Measurements from ENCODE around the gene VTI1A.

The VTI1A gene

GRCh38 chr10:112790030-112790429, 343.0 kb downstream of the VTI1A start:
- H3K4me1 ChIP-seq (ENCODE audit: insufficient read depth, low read length) = peaks cover 16% of the 10 kb centered on the region
- H3K4me3 ChIP-seq (ENCODE audit: low read length) = no peak overlapping the region
- H3K27me3 ChIP-seq (ENCODE audit: insufficient read depth, low read length) = no peaks in the 10 kb centered on the region
- 100% methylated on average over 1 of the region's 1 CpG for WGBS
- H3K9me3 ChIP-seq (ENCODE audit: insufficient read depth, low read depth, low read length) = 0 out of 2 replicates have a peak, but pooled peaks cover 3% of the 10 kb centered on the region
- no peak overlapping the region for H3K27ac ChIP-seq (ENCODE audit: low read depth, low read length)
- H3K9ac ChIP-seq (ENCODE audit: low read depth, low read length) = no peak overlapping the region
- H3K36me3 ChIP-seq (ENCODE audit: insufficient read depth, low read length) = no peaks in the 10 kb centered on the region

- Histone ChIP-seq H3K27ac (ENCODE audit: low read depth, low read length) (no peak overlapping the region), H3K27me3 (ENCODE audit: insufficient read depth, low read length) (no peaks in the 10 kb centered on the region), H3K4me1 (ENCODE audit: insufficient read depth, low read length) (0 out of 2 replicates have a peak, but pooled peaks cover 10% of the 10 kb centered on the region), H3K4me3 (ENCODE audit: low read length) (no peak overlapping the region), H3K9ac (ENCODE audit: low read depth, low read length) (no peak overlapping the region), H3K36me3 (ENCODE audit: insufficient read depth, low read length) (no peaks in the 10 kb centered on the region), H3K9me3 (ENCODE audit: insufficient read depth, low read depth, low read length) (0 out of 2 replicates have a peak, but pooled peaks cover 3% of the 10 kb centered on the region)
- WGBS = 98% methylated on average over 4 of the region's 4 CpGs
Measured at GRCh38 chr10:112790921-112791320, 343.9 kb downstream of the VTI1A start.

GRCh38 chr10:112791447-112791846, 344.4 kb downstream of the VTI1A start:
- no peak overlapping the region for H3K9ac ChIP-seq (ENCODE audit: low read depth, low read length)
- no peaks in the 10 kb centered on the region for H3K36me3 ChIP-seq (ENCODE audit: insufficient read depth, low read length)
- no peaks in the 10 kb centered on the region for H3K27me3 ChIP-seq (ENCODE audit: insufficient read depth, low read length)
- no peak overlapping the region for H3K4me3 ChIP-seq (ENCODE audit: low read length)
- no peak overlapping the region for H3K27ac ChIP-seq (ENCODE audit: low read depth, low read length)
- H3K9me3 ChIP-seq (ENCODE audit: insufficient read depth, low read depth, low read length) = 0 out of 2 replicates have a peak, but pooled peaks cover 3% of the 10 kb centered on the region
- peaks cover 12% of the 10 kb centered on the region; the same call in 1 of the 2 replicates for H3K4me1 ChIP-seq (ENCODE audit: insufficient read depth, low read length)
- 93% methylated on average over 2 of the region's 2 CpGs for WGBS

- H3K4me3 ChIP-seq (ENCODE audit: low read length) = no peak overlapping the region
- H3K9ac ChIP-seq (ENCODE audit: low read depth, low read length) = no peak overlapping the region
- H3K27ac ChIP-seq (ENCODE audit: low read depth, low read length) = no peak overlapping the region
- 0 out of 2 replicates have a peak, but pooled peaks cover 3% of the 10 kb centered on the region for H3K9me3 ChIP-seq (ENCODE audit: insufficient read depth, low read depth, low read length)
- no peaks in the 10 kb centered on the region for H3K36me3 ChIP-seq (ENCODE audit: insufficient read depth, low read length)
- peaks cover 24% of the 10 kb centered on the region for H3K4me1 ChIP-seq (ENCODE audit: insufficient read depth, low read length)
- 79% methylated on average over 14 of the region's 14 CpGs for WGBS
- no peaks in the 10 kb centered on the region for H3K27me3 ChIP-seq (ENCODE audit: insufficient read depth, low read length)
Measured at GRCh38 chr10:112792487-112793201, 345.6 kb downstream of the VTI1A start.

- Histone ChIP-seq H3K4me1 (ENCODE audit: insufficient read depth, low read length) (peaks cover 31% of the 10 kb centered on the region), H3K4me3 (ENCODE audit: low read length) (no peak overlapping the region), H3K36me3 (ENCODE audit: insufficient read depth, low read length) (no peaks in the 10 kb centered on the region), H3K9ac (ENCODE audit: low read depth, low read length) (no peak overlapping the region), H3K27ac (ENCODE audit: low read depth, low read length) (no peak overlapping the region), H3K27me3 (ENCODE audit: insufficient read depth, low read length) (no peaks in the 10 kb centered on the region), H3K9me3 (ENCODE audit: insufficient read depth, low read depth, low read length) (0 out of 2 replicates have a peak, but pooled peaks cover 3% of the 10 kb centered on the region)
- 71% methylated on average over 8 of the region's 8 CpGs for WGBS
Measured at GRCh38 chr10:112793202-112793921, 346.3 kb downstream of the VTI1A start.

GRCh38 chr10:112794201-112794600, 347.2 kb downstream of the VTI1A start:
- peaks cover 31% of the 10 kb centered on the region for H3K4me1 ChIP-seq (ENCODE audit: insufficient read depth, low read length)
- 94% methylated on average over 3 of the region's 4 CpGs for WGBS
- no peaks in the 10 kb centered on the region for H3K27me3 ChIP-seq (ENCODE audit: insufficient read depth, low read length)
- H3K27ac ChIP-seq (ENCODE audit: low read depth, low read length) = no peak overlapping the region
- 0 out of 2 replicates have a peak, but pooled peaks cover 3% of the 10 kb centered on the region for H3K9me3 ChIP-seq (ENCODE audit: insufficient read depth, low read depth, low read length)
- H3K9ac ChIP-seq (ENCODE audit: low read depth, low read length) = no peak overlapping the region
- no peaks in the 10 kb centered on the region for H3K36me3 ChIP-seq (ENCODE audit: insufficient read depth, low read length)
- H3K4me3 ChIP-seq (ENCODE audit: low read length) = no peak overlapping the region

GRCh38 chr10:112795067-112795466, 348.1 kb downstream of the VTI1A start:
- no peak overlapping the region for H3K9ac ChIP-seq (ENCODE audit: low read depth, low read length)
- H3K9me3 ChIP-seq (ENCODE audit: insufficient read depth, low read depth, low read length) = no peaks in the 10 kb centered on the region
- 95% methylated on average over 2 of the region's 2 CpGs for WGBS
- H3K27me3 ChIP-seq (ENCODE audit: insufficient read depth, low read length) = no peaks in the 10 kb centered on the region
- H3K4me3 ChIP-seq (ENCODE audit: low read length) = no peak overlapping the region
- H3K36me3 ChIP-seq (ENCODE audit: insufficient read depth, low read length) = no peaks in the 10 kb centered on the region
- H3K4me1 ChIP-seq (ENCODE audit: insufficient read depth, low read length) = peaks cover 31% of the 10 kb centered on the region
- no peak overlapping the region for H3K27ac ChIP-seq (ENCODE audit: low read depth, low read length)

- peaks cover 29% of the 10 kb centered on the region for H3K4me1 ChIP-seq (ENCODE audit: insufficient read depth, low read length)
- 61% methylated on average over 8 of the region's 8 CpGs for WGBS
- no peaks in the 10 kb centered on the region for H3K36me3 ChIP-seq (ENCODE audit: insufficient read depth, low read length)
- no peak overlapping the region for H3K4me3 ChIP-seq (ENCODE audit: low read length)
- H3K27ac ChIP-seq (ENCODE audit: low read depth, low read length) = no peak overlapping the region; the same call in 1 of the 2 replicates
- no peaks in the 10 kb centered on the region for H3K27me3 ChIP-seq (ENCODE audit: insufficient read depth, low read length)
- no peaks in the 10 kb centered on the region for H3K9me3 ChIP-seq (ENCODE audit: insufficient read depth, low read depth, low read length)
- H3K9ac ChIP-seq (ENCODE audit: low read depth, low read length) = no peak overlapping the region
Measured at GRCh38 chr10:112797197-112797596, 350.2 kb downstream of the VTI1A start.

GRCh38 chr10:112797855-112798254, 350.8 kb downstream of the VTI1A start:
- Histone ChIP-seq H3K27ac (ENCODE audit: low read depth, low read length) (peak overlapping the region; percentile 46; the same call in 1 of the 2 replicates), H3K9ac (ENCODE audit: low read depth, low read length) (no peak overlapping the region), H3K4me1 (ENCODE audit: insufficient read depth, low read length) (peaks cover 24% of the 10 kb centered on the region), H3K4me3 (ENCODE audit: low read length) (no peak overlapping the region), H3K27me3 (ENCODE audit: insufficient read depth, low read length) (no peaks in the 10 kb centered on the region), H3K9me3 (ENCODE audit: insufficient read depth, low read depth, low read length) (no peaks in the 10 kb centered on the region), H3K36me3 (ENCODE audit: insufficient read depth, low read length) (no peaks in the 10 kb centered on the region)
- WGBS = 46% methylated on average over 9 of the region's 9 CpGs

GRCh38 chr10:112799038-112799437, 352.0 kb downstream of the VTI1A start:
- Histone ChIP-seq H3K27ac (ENCODE audit: low read depth, low read length) (no peak overlapping the region), H3K4me3 (ENCODE audit: low read length) (no peak overlapping the region), H3K27me3 (ENCODE audit: insufficient read depth, low read length) (no peaks in the 10 kb centered on the region), H3K9ac (ENCODE audit: low read depth, low read length) (no peak overlapping the region), H3K9me3 (ENCODE audit: insufficient read depth, low read depth, low read length) (no peaks in the 10 kb centered on the region), H3K36me3 (ENCODE audit: insufficient read depth, low read length) (no peaks in the 10 kb centered on the region), H3K4me1 (ENCODE audit: insufficient read depth, low read length) (peaks cover 23% of the 10 kb centered on the region)
- WGBS = 81% methylated on average over 5 of the region's 5 CpGs

- no peak overlapping the region for H3K4me3 ChIP-seq (ENCODE audit: low read length)
- H3K27ac ChIP-seq (ENCODE audit: low read depth, low read length) = no peak overlapping the region
- peaks cover 29% of the 10 kb centered on the region for H3K4me1 ChIP-seq (ENCODE audit: insufficient read depth, low read length)
- H3K36me3 ChIP-seq (ENCODE audit: insufficient read depth, low read length) = no peaks in the 10 kb centered on the region
- no peak overlapping the region for H3K9ac ChIP-seq (ENCODE audit: low read depth, low read length)
- H3K9me3 ChIP-seq (ENCODE audit: insufficient read depth, low read depth, low read length) = no peaks in the 10 kb centered on the region
- WGBS = 91% methylated on average over 8 of the region's 8 CpGs
- H3K27me3 ChIP-seq (ENCODE audit: insufficient read depth, low read length) = no peaks in the 10 kb centered on the region
Measured at GRCh38 chr10:112799726-112800510, 352.9 kb downstream of the VTI1A start.
